K562 (cell line): Measurements from ENCODE around the gene ZNF224. TPM values are rescaled to one million over a fixed set of nuclear protein-coding genes. Genes with fewer than 3 reads are reported as not detected.

Source experiments
- CTBP1 ChIP-seq: fragments of 450-650 bp; IDR thresholded peaks from 2 replicates; pipeline ENCODE4 v1.6.1; 2016; ENCODE audit warnings: borderline replicate concordance
- HDAC3 ChIP-seq: fragments of 450-650 bp; IDR thresholded peaks from 2 replicates; pipeline ENCODE4 v1.6.1; 2018; ENCODE audit warnings: borderline replicate concordance, mild to moderate bottlenecking, moderate library complexity; ENCODE audit not compliant: partially characterized antibody
- JUND ChIP-seq, 2 experiments: IDR thresholded peaks; 2 replicates in 1 of 2; 3 replicates in 1 of 2; pipeline ENCODE4 v1.6.1; 2011; ENCODE audit warnings: borderline replicate concordance in 2 of 2, low read depth in 2 of 2, low read length in 2 of 2, improper control_type of control experiment in 1 of 2, missing biosample characterization in 1 of 2, missing genetic modification characterization in 1 of 2, missing genetic modification reagents in 1 of 2
- MEIS2 ChIP-seq: fragments of 450-650 bp; IDR thresholded peaks from 2 replicates; pipeline ENCODE4 v1.6.1; 2014; ENCODE audit warnings: mild to moderate bottlenecking; ENCODE audit not compliant: partially characterized antibody
- ZNF197 ChIP-seq: fragments of 200-800 bp; sonication (Bioruptor generic); IDR thresholded peaks from 2 replicates; pipeline ENCODE4 v1.6.1; 2016; ENCODE audit warnings: low read depth, missing genetic modification characterization, missing compliant biosample characterization
- polyA plus RNA-seq, 8 experiments: library from polyadenylated mRNA; depleted of rRNA in 4 of 8; stranded (reverse) in 5 of 8; unstranded in 3 of 8; fragments of >200 nt; fragmentation: Nextera tagmentation in 2 of 8; fragmentation: Illumina TruSeq in 1 of 8; extraction: Ambion mirVana in 2 of 8; extraction: Trizol in 1 of 8; gene quantifications; 2 replicates each; pipeline versions ENCODE4 v1.2.1 to v1.2.3, GENCODE V29; 2011 to 2014; ENCODE audit warnings: inconsistent platforms in 1 of 8, missing spikeins in 1 of 8
- total RNA-seq, 7 experiments: library from RNA; depleted of rRNA in 6 of 7; stranded (reverse); fragments of >200 nt in 6 of 7; fragmentation: Illumina TruSeq in 2 of 7; extraction: Trizol in 2 of 7; gene quantifications; 2 replicates each; pipeline versions ENCODE4 v1.2.1 to v1.2.3, GENCODE V29; 2011 to 2021; ENCODE audit warnings: low replicate concordance in 1 of 7
- TF ChIP-seq, protein P1 (sequence below), 2 experiments: fragments of 250-450 bp in 1 of 2; fragments of 450-650 bp in 1 of 2; sonication (Bioruptor Pico) in 1 of 2; IDR thresholded peaks; 2 replicates each; pipeline versions ENCODE4 v1.6.1 to v1.8.0; 2016 to 2021; ENCODE audit warnings: mild to moderate bottlenecking in 2 of 2, moderate library complexity in 2 of 2, missing compliant biosample characterization in 1 of 2, missing genetic modification characterization in 1 of 2
- TF ChIP-seq, protein P2 (sequence below), 2 experiments: fragments of 450-650 bp; IDR thresholded peaks; 2 replicates each; pipeline ENCODE4 v1.6.1; 2016
- TF ChIP-seq, protein P3 (sequence below): sonication (generic); formaldehyde crosslinking; IDR thresholded peaks from 2 replicates; pipeline ENCODE4 v1.8.0; 2022; ENCODE audit warnings: mild to moderate bottlenecking, missing genetic modification reagents
- TF ChIP-seq, protein P4 (sequence below): fragments of 450-650 bp; formaldehyde crosslinking; IDR thresholded peaks from 2 replicates; pipeline ENCODE4 v1.4.0; 2022; ENCODE audit warnings: missing genetic modification characterization
- TF ChIP-seq, protein P5 (sequence below), 2 experiments: fragments of 450-650 bp in 1 of 2; sonication (generic) in 1 of 2; formaldehyde crosslinking in 1 of 2; IDR thresholded peaks; 2 replicates each; pipeline versions ENCODE4 v1.7.1 to v1.9.0; 2016 to 2022; ENCODE audit warnings: inconsistent platforms in 1 of 2, mild to moderate bottlenecking in 1 of 2, missing genetic modification reagents in 1 of 2

Gene ZNF224
- total and polyA plus RNA-seq, 9 of the 15 experiments (the other 6 are each of a cell fraction or from before 2014, with no cell fraction given), result 4.4 to 15.6 (median 10.0) TPM

DNA sequence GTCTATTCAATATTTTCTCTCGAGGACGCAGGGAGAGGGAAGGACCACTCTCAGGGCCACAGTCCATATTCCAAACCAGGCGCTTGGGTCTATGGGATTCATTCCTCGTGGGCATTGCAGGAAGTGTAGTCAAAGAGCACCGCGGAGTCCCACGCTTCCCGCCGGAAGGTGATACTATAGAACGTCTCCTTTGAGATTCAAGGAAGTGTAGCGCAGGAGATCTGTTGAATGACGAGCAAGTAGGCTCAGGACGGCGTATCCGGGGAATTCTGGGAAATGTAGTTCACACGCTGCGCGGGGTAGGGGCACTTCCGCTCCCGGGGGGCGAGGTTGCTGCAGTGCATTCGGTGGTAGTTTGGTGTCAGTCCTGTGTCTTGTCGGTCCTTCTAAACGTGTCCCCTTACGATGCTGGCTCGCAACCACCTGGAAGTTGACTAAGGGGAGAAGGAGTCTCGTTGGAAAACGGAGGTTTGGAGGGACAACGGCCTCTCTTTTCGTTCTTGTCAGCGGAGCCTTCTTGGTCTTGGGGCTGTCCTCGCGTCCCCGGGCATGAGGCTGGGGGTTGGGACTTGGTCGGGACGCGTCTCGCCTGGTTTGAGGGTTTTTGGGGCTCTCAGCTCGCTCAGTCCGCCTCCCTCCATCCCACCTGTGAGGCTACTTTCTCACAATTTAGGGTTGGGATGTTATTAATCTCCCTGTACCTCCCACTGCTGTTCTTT lies 22.2 kb upstream of the ZNF224 start, which contains the start of gene ZNF284 (continued):
- TF ChIP-seq, protein P1, sequence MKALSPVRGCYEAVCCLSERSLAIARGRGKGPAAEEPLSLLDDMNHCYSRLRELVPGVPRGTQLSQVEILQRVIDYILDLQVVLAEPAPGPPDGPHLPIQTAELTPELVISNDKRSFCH (CRISPR knock-in tag; IDR thresholded peaks at IDR 0.05), result no peak
- TF ChIP-seq, protein P1 (tag; IDR thresholded peaks at IDR 0.05), result 0 out of 2 replicates have a peak, but pooled peaks have one; percentile 26
- TF ChIP-seq, protein P2, sequence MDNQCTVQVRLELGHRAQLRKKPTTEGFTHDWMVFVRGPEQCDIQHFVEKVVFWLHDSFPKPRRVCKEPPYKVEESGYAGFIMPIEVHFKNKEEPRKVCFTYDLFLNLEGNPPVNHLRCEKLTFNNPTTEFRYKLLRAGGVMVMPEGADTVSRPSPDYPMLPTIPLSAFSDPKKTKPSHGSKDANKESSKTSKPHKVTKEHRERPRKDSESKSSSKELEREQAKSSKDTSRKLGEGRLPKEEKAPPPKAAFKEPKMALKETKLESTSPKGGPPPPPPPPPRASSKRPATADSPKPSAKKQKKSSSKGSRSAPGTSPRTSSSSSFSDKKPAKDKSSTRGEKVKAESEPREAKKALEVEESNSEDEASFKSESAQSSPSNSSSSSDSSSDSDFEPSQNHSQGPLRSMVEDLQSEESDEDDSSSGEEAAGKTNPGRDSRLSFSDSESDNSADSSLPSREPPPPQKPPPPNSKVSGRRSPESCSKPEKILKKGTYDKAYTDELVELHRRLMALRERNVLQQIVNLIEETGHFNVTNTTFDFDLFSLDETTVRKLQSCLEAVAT (IDR thresholded peaks at IDR 0.05), result peak in 1 of 2 experiments; percentile 80; a peak in 1 of 4 replicates
- TF ChIP-seq CTBP1 (peak; percentile 40; the same call in 1 of the 2 replicates), HDAC3 (no peak), MEIS2 (peak; percentile 89), JUND (IDR thresholded peaks at IDR 0.05; ENCODE audit: borderline replicate concordance, low read depth, low read length) (peak; percentile 31; the same call in 1 of the 2 replicates), JUND (tag; IDR thresholded peaks at IDR 0.05; ENCODE audit: borderline replicate concordance, low read depth, low read length) (peak; percentile 14; the same call in 1 of the 3 replicates), ZNF197 (CRISPR knock-in tag) (peak; percentile 49; the same call in 1 of the 2 replicates)
- TF ChIP-seq, protein P3, sequence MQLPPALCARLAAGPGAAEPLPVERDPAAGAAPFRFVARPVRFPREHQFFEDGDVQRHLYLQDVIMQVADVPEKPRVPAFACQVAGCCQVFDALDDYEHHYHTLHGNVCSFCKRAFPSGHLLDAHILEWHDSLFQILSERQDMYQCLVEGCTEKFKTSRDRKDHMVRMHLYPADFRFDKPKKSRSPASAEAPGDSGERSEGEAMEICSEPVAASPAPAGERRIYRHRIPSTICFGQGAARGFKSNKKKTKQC (CRISPR knock-in tag), result no peak
- TF ChIP-seq, protein P4, sequence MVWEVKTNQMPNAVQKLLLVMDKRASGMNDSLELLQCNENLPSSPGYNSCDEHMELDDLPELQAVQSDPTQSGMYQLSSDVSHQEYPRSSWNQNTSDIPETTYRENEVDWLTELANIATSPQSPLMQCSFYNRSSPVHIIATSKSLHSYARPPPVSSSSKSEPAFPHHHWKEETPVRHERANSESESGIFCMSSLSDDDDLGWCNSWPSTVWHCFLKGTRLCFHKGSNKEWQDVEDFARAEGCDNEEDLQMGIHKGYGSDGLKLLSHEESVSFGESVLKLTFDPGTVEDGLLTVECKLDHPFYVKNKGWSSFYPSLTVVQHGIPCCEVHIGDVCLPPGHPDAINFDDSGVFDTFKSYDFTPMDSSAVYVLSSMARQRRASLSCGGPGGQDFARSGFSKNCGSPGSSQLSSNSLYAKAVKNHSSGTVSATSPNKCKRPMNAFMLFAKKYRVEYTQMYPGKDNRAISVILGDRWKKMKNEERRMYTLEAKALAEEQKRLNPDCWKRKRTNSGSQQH, result no peak
- TF ChIP-seq, protein P5, sequence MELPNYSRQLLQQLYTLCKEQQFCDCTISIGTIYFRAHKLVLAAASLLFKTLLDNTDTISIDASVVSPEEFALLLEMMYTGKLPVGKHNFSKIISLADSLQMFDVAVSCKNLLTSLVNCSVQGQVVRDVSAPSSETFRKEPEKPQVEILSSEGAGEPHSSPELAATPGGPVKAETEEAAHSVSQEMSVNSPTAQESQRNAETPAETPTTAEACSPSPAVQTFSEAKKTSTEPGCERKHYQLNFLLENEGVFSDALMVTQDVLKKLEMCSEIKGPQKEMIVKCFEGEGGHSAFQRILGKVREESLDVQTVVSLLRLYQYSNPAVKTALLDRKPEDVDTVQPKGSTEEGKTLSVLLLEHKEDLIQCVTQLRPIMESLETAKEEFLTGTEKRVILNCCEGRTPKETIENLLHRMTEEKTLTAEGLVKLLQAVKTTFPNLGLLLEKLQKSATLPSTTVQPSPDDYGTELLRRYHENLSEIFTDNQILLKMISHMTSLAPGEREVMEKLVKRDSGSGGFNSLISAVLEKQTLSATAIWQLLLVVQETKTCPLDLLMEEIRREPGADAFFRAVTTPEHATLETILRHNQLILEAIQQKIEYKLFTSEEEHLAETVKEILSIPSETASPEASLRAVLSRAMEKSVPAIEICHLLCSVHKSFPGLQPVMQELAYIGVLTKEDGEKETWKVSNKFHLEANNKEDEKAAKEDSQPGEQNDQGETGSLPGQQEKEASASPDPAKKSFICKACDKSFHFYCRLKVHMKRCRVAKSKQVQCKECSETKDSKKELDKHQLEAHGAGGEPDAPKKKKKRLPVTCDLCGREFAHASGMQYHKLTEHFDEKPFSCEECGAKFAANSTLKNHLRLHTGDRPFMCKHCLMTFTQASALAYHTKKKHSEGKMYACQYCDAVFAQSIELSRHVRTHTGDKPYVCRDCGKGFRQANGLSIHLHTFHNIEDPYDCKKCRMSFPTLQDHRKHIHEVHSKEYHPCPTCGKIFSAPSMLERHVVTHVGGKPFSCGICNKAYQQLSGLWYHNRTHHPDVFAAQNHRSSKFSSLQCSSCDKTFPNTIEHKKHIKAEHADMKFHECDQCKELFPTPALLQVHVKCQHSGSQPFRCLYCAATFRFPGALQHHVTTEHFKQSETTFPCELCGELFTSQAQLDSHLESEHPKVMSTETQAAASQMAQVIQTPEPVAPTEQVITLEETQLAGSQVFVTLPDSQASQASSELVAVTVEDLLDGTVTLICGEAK (IDR thresholded peaks at IDR 0.05), result peak; percentile 94
- TF ChIP-seq, protein P5 (CRISPR knock-in tag; IDR thresholded peaks at IDR 0.05), result no peak
